HG03520 (cell line): ENCODE results near the gene CEMIP.

Source experiments
- ATAC-seq: cut with Tn5 transposase; IDR thresholded peaks from one replicate; pipeline ENCODE4 v1.9.1; 2021; ENCODE audit warnings: mild to moderate bottlenecking, moderate library complexity; ENCODE audit not compliant: unreplicated experiment

CEMIP gene

DNA sequence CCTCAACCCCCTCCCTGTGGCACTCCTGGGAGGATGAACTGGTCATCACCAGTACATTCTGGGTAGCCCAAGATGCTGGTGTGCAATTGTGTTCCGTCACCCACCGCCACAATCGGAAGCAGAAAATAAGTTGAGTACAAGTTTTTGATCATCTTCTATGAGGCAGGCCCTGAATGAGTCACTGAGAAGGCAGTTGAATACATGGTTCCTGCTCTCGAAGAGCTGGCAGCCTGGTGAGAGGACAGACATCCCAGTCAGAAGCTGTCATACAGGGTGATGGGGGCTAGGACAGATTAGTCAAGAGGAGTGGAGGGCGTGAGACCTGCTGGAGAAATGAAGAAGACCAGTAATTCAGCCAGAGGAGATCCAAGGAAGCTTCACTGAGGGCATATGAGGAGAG, 6.2 kb downstream of the CEMIP start:
- no peak for ATAC-seq

- no peak for ATAC-seq
Observed at GRCh38 chr15:80785811-80786354, 6.7 kb downstream of the CEMIP start.

GRCh38 chr15:80787316-80787715, 8.1 kb downstream of the CEMIP start:
- no peak for ATAC-seq

GRCh38 chr15:80788536-80788935, 9.4 kb downstream of the CEMIP start:
- no peak for ATAC-seq

DNA sequence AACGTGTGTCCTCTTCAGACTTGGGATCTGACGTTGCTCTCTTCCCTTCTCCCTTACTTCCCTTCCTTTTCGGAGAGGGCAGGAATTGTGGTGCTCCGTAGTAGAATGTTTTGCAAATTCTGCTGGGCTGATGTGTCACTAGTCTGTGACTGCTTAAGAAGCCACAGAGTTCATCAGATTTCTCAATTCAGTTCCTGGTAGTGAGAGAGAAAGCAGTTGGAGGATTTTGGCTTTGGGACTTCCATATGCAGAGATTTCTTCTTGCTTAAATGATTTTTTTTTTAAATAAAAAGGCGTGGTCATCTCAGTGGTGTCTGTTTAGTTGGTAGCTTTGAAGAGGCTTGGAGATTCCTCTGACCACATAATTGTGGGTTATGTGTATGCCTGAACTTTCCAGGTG, 10.1 kb downstream of the CEMIP start:
- no peak for ATAC-seq

DNA sequence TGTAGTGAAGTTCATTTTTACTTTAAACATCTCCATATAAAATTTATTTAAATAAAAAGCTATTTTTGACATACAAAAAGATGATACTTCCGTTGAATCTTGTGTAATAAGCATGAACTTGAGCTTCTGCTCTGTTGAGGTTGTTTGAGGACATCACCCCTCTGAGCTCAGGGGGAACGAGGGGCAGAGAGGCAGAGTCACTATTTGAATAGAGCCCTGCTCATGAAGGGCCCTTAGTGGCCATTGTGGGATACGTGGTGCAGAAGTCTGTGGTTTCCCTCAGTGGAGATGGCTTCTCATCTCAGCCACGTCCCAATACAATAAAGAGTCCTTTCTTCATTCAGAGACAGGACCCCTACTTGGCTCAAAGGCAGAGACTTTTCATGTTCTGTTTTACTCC, 10.6 kb downstream of the CEMIP start:
- no peak for ATAC-seq

DNA sequence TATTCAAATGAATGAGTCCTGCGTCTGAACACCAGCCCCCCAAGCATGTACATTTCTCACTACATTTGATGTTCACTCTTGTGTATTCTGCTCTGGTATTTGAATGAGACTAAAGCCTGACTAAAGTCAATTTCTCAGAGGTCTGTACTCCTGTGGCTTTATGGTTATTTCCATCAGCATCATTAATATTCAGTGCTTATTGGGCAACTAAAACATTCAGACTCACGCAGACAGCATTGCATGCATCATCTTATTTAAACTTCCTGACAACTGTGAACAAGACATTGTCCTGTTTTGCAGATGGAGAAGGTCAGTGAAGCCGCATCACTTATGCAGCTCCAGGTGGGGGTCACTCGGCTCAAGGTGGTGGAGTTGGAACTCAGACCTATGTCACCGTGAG, 11.1 kb downstream of the CEMIP start:
- no peak for ATAC-seq

DNA sequence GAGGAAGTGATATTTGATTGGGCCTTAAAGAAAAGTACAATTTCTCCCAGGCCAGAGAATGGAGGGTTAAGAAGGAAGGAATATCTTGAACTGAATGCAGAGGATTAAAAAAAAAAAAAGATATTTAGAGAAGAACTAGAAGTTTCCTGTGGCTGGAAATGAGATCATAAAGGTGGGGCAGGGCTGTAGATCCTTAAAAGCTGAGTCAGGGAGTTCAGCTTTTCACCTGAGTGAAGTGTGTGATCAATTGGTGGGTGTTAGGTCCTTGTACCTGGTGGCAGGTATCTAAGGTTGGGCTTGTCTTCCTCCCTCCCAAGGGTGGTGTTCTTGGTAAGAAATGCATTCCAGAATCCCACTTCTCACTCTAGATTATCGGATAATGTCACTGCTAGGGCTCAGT, 11.8 kb downstream of the CEMIP start:
- ATAC-seq, result no peak

DNA sequence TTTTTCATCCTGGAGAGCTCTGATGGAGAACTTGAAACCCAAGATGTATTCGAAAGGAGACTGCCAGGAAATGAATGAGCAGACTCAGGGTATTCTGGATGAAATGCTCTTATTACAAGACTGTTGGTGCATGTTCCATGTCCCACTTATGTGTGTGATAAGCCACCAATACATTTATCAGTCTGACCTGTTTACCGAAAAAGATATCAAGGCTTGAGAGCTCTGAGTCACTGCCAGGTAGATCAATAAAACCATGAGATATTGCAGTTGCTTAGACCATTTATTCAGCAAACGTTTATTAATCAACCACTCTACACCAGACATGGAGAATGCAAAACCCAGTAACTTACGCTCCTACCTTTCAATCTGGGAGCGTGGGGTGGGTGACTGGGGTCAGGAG, 17.2 kb downstream of the CEMIP start:
- no peak for ATAC-seq

GRCh38 chr15:80798911-80799310, 19.7 kb downstream of the CEMIP start:
- no peak for ATAC-seq

DNA sequence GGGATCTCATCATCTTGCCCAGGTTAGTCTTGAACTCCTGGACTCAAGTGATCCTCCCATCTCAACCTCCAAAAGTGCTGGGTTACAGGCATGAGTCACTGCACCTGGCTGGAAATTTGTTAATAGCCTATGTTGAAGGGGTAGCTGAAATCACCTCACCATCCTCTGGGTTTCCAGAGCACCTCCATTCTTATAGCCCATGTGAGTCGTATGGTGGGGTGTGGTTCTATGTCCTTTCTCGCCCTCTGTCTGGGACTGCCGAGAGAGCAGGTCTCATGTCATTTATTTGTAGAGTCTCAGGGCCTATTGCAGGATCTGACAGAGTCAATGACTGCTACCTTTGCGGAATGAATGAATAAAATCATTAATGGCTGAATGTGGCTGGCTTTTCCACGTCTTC, 20.9 kb downstream of the CEMIP start:
- ATAC-seq, result no peak

GRCh38 chr15:80801891-80802680, 22.9 kb downstream of the CEMIP start:
- no peak for ATAC-seq

GRCh38 chr15:80803580-80804525, 24.7 kb downstream of the CEMIP start:
- ATAC-seq, result no peak

DNA sequence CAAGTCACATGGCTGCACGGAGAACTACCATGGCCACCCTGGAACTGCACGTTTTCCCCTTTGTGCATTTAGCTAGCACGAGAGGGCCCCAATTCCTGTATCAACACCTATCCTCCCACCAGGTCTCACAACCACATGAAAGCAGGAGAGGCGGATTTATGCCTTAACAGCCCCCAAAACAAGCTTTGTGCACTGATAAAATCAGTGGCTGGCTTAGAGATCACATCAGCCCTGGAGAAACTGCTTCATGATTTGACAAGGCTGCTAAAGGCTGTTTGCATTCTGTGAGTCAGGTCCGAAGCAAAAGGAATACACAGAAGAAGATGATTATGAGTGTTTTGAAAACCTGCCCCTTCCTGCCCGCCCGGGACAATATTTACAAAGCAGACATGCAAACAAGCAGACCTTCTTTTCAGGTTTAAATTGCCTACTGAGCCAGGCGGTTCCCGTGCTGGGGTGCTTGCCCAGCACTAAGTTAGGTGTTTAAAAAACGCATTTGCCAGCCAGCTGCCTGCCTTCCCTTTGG, 25.9 kb downstream of the CEMIP start:
- no peak for ATAC-seq

DNA sequence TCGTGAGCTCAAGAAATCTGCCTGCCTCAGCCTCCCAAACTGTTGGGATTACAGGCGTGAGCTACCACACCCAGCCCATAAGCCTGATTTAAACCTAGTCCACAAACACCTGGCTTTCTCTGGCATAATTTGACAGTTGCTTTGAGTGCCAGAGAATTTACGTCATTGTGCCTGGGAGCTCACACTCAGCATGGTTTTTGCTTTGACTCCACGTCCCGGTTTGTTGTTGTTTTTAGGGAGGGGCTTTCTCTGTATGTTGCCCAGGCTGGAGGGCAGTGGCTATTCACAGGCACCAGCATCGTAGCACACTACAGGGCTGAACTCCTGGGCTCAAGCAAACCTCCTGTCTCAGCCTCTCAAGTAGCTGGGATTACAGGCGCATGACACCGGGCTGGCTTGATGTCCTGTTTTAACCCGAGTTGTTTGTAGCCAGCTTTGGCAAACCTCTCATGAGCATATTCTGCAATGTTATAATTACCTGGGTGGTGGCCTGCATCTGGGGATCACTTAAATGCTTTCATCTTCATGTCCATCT, 32.7 kb downstream of the CEMIP start:
- ATAC-seq, result no peak

DNA sequence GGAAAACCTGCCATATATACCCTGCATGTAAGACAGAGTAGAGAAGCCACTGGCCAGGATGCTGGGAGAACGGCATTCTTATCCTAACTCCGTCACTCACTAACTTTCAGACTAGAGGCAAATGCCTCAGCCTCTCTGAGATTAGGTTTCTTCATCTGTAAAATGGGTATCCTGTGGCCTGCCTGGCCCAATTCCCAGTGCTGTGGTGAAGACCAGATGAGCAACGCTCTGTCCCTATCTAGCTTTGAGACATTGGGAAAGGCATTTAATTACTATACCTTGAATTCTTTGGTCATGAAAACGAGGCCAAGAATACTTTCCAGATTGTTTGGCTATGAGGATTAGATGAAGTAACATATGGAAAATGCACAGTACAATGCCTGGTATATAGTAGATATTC, 35.9 kb downstream of the CEMIP start:
- no peak for ATAC-seq

DNA sequence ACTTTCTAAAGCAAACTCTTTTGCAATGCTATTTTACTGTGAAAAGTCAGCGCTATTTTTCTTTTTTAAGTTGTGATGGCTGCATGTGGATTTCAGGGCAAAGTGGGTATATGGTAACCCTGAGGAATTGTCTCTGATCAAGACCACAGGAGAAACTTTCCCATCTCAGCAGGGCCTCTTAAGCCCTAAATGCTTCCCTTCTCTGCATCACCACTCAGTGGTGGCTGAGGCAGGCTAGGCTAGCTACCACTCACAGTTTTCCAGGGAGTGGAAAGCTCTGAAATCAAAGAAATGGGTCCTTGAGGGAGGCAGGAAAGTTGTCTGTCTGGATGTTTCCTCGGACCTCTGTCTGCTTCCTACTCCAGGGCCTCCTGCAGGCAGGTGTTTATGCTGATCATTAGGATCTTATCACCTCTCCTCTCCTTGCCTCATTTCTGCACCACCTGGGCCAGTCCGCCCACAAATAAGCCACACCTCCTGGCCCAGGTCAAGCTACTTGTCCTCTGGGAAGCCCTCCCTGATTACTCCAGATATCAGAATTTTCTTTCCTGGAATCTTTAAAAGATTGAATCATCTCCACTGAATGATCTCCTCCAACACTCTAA, 37.0 kb downstream of the CEMIP start:
- ATAC-seq, result no peak

GRCh38 chr15:80816936-80817335, 37.8 kb downstream of the CEMIP start:
- ATAC-seq, result no peak

DNA sequence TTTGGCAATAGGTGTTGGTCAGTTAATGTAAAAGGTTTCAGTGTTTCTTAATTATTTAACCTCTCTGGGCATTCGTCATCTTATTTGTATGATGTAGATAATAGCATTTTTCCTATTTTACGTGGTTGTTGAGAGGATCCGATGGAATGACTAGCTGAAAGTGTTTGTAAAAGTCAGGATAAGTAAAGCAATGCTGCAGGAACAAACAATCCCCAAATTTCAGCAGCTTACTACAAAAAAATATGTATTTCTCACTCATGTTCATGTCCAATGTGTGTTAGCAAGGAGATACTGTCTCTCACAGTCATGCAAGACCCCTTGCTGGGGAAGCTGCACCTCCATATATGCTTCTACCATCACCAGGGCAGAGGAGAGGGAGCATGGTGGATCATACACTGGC, 38.7 kb downstream of the CEMIP start:
- ATAC-seq, result no peak

DNA sequence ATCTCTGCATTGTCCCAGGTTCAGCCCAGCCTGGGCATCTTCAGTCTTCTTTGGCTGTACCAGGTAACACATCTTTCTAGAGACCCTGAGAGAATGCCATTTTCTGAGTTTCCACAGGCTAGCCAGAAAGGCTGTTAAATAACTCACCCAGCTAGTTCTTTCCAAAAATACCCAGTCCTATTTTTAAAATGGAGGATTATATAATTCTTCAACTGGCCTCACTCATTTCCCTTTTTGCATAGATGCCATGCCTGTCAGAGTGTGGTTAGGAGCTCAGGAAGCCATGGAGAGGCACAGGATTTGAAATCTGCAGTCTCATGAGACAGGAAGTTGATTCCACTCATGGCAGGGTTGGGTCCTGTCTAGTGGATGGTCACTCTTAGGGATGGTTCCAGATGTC, 39.8 kb downstream of the CEMIP start:
- ATAC-seq, result no peak

GRCh38 chr15:80820092-80820491, 40.9 kb downstream of the CEMIP start:
- ATAC-seq, result no peak
